ENCODE measurements around the gene SGMS1. TPM values are rescaled to one million over a fixed set of nuclear protein-coding genes. Genes with fewer than 3 reads are reported as not detected.

The SGMS1 gene
- total and polyA plus RNA-seq, 2 donors from 2014 or later, result 13.6 to 100 TPM

GRCh38 chr10:50335397-50335796 lies 288.4 kb downstream of the SGMS1 start:
- H3K36me3 ChIP-seq (ENCODE audit: control insufficient read depth in 2 of 3, insufficient read depth in 3 of 3, low read length in 3 of 3), result peaks cover 2 to 9% (median 3%) of the 10 kb centered on the region in 3 donors
- DNase-seq (no peak), FAIRE-seq (no peak)
- H3K4me3 ChIP-seq (ENCODE audit: low read length in 3 of 3), result no peak overlapping the region
- no peak overlapping the region for H3K27ac ChIP-seq (ENCODE audit: low read depth in 2 of 2, low read length in 2 of 2)
- H3K9me3 ChIP-seq (ENCODE audit: control insufficient read depth in 2 of 3, insufficient read depth in 1 of 3, low read length in 3 of 3), result no peaks in the 10 kb centered on the region
- intact Hi-C loops (cut with DNase I), result no loop called here
- no peaks in the 10 kb centered on the region for H3K4me1 ChIP-seq (ENCODE audit: control insufficient read depth in 2 of 3, insufficient read depth in 2 of 3, low read depth in 1 of 3, low read length in 3 of 3)
- no peak overlapping the region for H3K9ac ChIP-seq (ENCODE audit: low read length in 3 of 3)
- TF ChIP-seq CTCF (IDR thresholded peaks at IDR 0.05; ENCODE audit: borderline replicate concordance, extremely low read depth, insufficient read depth), result no peak
- no peaks in the 10 kb centered on the region for H3K27me3 ChIP-seq (ENCODE audit: control insufficient read depth, insufficient read depth, low read length)

- no peaks in the 10 kb centered on the region for H3K9me3 ChIP-seq (ENCODE audit: control insufficient read depth in 2 of 3, insufficient read depth in 1 of 3, low read length in 3 of 3)
- DNase-seq (no peak), FAIRE-seq (no peak)
- no peak overlapping the region for H3K27ac ChIP-seq (ENCODE audit: low read depth in 2 of 2, low read length in 2 of 2)
- H3K9ac ChIP-seq (ENCODE audit: low read length in 3 of 3), result no peak overlapping the region
- TF ChIP-seq CTCF (IDR thresholded peaks at IDR 0.05; ENCODE audit: borderline replicate concordance, extremely low read depth, insufficient read depth), result no peak
- no peak overlapping the region for H3K4me3 ChIP-seq (ENCODE audit: low read length in 3 of 3)
- peaks cover 0 to 2% (median 0%) of the 10 kb centered on the region in 3 donors for H3K36me3 ChIP-seq (ENCODE audit: control insufficient read depth in 2 of 3, insufficient read depth in 3 of 3, low read length in 3 of 3)
- H3K27me3 ChIP-seq (ENCODE audit: control insufficient read depth, insufficient read depth, low read length), result no peaks in the 10 kb centered on the region
- intact Hi-C loops (cut with DNase I), result no loop called here
- no peaks in the 10 kb centered on the region for H3K4me1 ChIP-seq (ENCODE audit: control insufficient read depth in 2 of 3, insufficient read depth in 2 of 3, low read depth in 1 of 3, low read length in 3 of 3)
Observed at GRCh38 chr10:50334273-50334672, 289.5 kb downstream of the SGMS1 start.

- Histone ChIP-seq H3K9me3 (ENCODE audit: control insufficient read depth in 2 of 3, insufficient read depth in 1 of 3, low read length in 3 of 3) (no peaks in the 10 kb centered on the region), H3K4me3 (ENCODE audit: low read length in 3 of 3) (no peak overlapping the region), H3K36me3 (ENCODE audit: control insufficient read depth in 2 of 3, insufficient read depth in 3 of 3, low read length in 3 of 3) (peaks cover 0 to 2% (median 0%) of the 10 kb centered on the region in 3 donors), H3K27me3 (ENCODE audit: control insufficient read depth, insufficient read depth, low read length) (no peaks in the 10 kb centered on the region), H3K4me1 (ENCODE audit: control insufficient read depth in 2 of 3, insufficient read depth in 2 of 3, low read depth in 1 of 3, low read length in 3 of 3) (no peaks in the 10 kb centered on the region), H3K9ac (ENCODE audit: low read length in 3 of 3) (no peak overlapping the region), H3K27ac (ENCODE audit: low read depth in 2 of 2, low read length in 2 of 2) (no peak overlapping the region)
- TF ChIP-seq CTCF (IDR thresholded peaks at IDR 0.05; ENCODE audit: borderline replicate concordance, extremely low read depth, insufficient read depth), result no peak
- DNase-seq (no peak), FAIRE-seq (no peak)
- intact Hi-C loops (cut with DNase I), result no loop called here
Observed at GRCh38 chr10:50333872-50334271, 289.9 kb downstream of the SGMS1 start.
